ENCODE measurements around the gene HDDC2.

Gene HDDC2

GRCh38 chr6:125301435-125302391, at the start of gene HDDC2:
HDDC2 (minus strand) TSS chr6:125301967; CDS start chr6:125301932, 35 bp downstream.
- no peak for DNase-seq (ENCODE audit: low read depth)
- H3K4me3 ChIP-seq (ENCODE audit: control insufficient read depth, low read depth, low read length) = peak within 1 kb of the TSS; percentile 61
- no peak for TF ChIP-seq CTCF (IDR thresholded peaks at IDR 0.05; ENCODE audit: control insufficient read depth, insufficient read depth, low read depth, low read length, missing control alignments)

GRCh38 chr6:125346926-125347563, 45.3 kb upstream of the HDDC2 start:
- DNase-seq (ENCODE audit: low read depth) = no peak
- no peak overlapping the region for H3K4me3 ChIP-seq (ENCODE audit: control insufficient read depth, low read depth, low read length)
- TF ChIP-seq CTCF (IDR thresholded peaks at IDR 0.05; ENCODE audit: control insufficient read depth, insufficient read depth, low read depth, low read length, missing control alignments) = no peak

- no peak for DNase-seq (ENCODE audit: low read depth)
- H3K4me3 ChIP-seq (ENCODE audit: control insufficient read depth, low read depth, low read length) = no peak overlapping the region
- no peak for TF ChIP-seq CTCF (IDR thresholded peaks at IDR 0.05; ENCODE audit: control insufficient read depth, insufficient read depth, low read depth, low read length, missing control alignments)
These were observed 44.6 kb upstream of the HDDC2 start for GRCh38 chr6:125346201-125346925.

GRCh38 chr6:125341460-125341859, 39.7 kb upstream of the HDDC2 start:
- no peak for TF ChIP-seq CTCF (IDR thresholded peaks at IDR 0.05; ENCODE audit: control insufficient read depth, insufficient read depth, low read depth, low read length, missing control alignments)

GRCh38 chr6:125340991-125341390, 39.2 kb upstream of the HDDC2 start:
- DNase-seq (ENCODE audit: low read depth) = no peak
- no peak for TF ChIP-seq CTCF (IDR thresholded peaks at IDR 0.05; ENCODE audit: control insufficient read depth, insufficient read depth, low read depth, low read length, missing control alignments)
- no peak overlapping the region for H3K4me3 ChIP-seq (ENCODE audit: control insufficient read depth, low read depth, low read length)

More at GRCh38 chr6:125341460-125341859, 39.7 kb upstream of the HDDC2 start:
- no peak overlapping the region for H3K4me3 ChIP-seq (ENCODE audit: control insufficient read depth, low read depth, low read length)
- no peak for DNase-seq (ENCODE audit: low read depth)

- no peak overlapping the region for H3K4me3 ChIP-seq (ENCODE audit: control insufficient read depth, low read depth, low read length)
- no peak for TF ChIP-seq CTCF (IDR thresholded peaks at IDR 0.05; ENCODE audit: control insufficient read depth, insufficient read depth, low read depth, low read length, missing control alignments)
- DNase-seq (ENCODE audit: low read depth) = no peak
These were observed 38.5 kb upstream of the HDDC2 start for GRCh38 chr6:125340175-125340835.
